ENCODE measurements around the gene GSTM2.

The GSTM2 gene

DNA sequence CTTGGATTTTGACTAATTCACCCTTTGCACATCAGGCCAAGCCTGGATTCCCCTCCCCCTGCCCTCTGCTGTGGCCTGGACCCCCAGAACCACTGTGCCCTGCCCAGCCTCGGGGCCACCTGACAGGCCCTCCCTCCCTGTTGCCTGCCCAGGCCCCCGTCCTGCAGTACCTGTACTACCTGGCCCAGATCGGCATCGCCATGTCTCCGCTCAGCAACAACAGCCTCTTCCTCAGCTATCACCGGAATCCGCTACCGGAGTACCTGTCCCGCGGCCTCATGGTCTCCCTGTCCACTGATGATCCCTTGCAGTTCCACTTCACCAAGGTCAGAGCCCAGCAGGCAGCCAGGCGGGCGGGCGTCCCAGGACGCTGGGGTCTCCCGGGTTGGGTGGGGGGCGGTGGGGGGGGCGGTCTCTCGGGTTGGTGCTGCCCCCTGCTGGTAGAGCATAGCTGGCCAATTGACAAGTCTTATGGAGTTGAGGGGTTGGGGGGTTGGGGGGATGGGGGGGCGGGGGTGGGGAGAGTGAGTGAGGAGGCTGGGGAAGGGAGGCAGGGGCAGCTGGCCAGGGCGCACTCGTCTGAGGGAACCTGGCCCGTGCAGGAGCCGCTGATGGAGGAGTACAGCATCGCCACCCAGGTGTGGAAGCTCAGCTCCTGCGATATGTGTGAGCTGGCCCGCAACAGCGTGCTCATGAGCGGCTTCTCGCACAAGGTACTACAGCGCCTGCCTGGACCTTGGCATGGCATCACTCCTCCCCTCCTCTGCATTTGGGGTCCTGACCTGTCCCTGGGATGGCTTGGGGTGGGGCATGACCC lies 37.6 kb upstream of the GSTM2 start:
- DNase-seq = no peak

DNA sequence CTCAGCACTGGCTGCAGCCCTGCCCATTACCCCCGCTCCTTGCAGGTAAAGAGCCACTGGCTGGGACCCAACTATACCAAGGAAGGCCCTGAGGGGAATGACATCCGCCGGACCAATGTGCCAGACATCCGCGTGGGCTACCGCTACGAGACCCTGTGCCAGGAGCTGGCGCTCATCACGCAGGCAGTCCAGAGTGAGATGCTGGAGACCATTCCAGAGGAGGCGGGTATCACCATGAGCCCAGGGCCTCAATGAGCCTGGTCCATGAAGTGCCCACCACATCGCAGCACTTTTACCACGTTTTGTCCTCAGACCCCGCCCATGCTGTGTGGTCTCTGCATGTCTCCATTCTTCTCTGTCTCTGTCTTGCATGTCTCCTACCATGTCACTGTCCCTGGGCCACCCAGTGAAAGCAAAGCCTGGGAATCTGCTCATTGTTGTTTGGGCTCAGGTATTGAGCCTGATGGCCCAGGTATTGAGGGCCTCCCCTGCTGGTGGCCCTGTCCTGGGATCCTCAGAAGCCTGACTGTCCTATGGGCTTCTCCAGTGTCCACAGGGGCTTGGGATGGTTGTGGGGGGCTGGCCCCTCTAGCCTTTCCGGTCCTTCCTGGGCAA lies 36.9 kb upstream of the GSTM2 start:
- DNase-seq = no peak

DNA sequence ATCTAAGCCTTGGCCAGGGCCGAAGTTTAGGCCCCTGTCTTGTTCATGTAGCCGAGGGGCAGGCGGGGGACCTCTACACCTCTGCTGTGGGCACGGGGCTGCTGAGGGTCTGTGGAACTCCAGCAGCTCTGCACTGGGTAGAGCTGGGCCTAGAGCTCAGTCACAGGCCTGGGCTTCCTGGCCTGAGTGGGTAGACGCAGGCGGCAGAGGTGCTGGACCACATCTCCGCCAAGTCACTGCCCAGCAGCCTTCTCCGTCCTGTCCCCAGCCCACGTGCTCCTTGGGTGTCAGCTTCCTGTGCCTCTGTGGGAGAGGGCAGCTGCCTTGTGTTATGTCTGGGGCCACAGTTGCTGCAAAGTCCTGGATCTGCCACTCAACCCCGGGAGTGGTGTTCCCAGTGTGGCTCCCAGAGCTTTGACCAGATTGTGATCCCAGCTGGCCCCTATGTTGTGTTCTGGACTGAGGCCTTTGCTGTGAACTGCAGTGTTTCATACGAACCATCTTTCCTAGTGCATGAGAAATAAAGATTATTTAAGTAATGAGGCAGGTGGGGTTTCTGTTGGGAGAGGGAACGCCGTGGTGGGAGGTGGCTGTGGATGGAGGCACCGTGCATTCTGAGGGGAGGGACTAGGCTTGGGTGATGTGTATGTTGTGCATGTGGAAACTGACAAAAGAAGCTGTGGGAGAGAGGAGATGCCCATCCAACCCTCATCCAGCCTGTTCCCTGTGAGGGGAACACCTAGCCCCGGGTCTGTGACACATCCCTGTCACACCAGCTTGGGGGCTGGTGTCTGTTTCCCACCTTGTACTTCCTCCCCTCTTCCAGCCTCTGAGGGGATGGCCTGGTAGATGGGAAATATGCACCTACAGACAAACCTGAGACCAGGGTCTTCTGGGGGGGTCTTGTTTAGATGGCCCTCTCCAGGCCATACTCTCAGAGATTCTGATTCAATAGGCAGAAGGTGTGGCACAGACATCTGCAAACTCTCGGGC lies 36.0 kb upstream of the GSTM2 start:
- DNase-seq = no peak

- DNase-seq = no peak
Measured at GRCh38 chr1:109632671-109633346, 35.0 kb upstream of the GSTM2 start.

DNA sequence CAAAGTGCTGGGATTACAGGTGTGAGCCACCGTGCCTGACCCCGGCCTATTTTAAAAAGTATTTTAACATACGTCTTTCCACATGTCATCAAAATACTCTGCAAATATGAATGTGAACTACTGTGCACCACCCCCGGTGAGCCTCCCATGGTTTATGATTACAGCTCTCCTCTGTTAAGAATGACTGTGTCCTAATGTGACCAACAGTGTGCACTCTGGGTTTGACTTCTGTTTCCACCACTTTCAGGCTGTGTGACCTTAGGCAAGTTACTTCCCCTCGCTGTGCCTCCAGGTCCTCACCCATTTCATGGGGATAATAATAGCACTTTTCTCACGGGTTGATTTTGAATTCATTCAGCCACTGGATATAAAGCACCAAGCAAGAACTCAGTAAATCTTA lies 33.6 kb upstream of the GSTM2 start:
- no peak for DNase-seq

GRCh38 chr1:109634771-109635750 lies 32.8 kb upstream of the GSTM2 start:
- DNase-seq = no peak

DNA sequence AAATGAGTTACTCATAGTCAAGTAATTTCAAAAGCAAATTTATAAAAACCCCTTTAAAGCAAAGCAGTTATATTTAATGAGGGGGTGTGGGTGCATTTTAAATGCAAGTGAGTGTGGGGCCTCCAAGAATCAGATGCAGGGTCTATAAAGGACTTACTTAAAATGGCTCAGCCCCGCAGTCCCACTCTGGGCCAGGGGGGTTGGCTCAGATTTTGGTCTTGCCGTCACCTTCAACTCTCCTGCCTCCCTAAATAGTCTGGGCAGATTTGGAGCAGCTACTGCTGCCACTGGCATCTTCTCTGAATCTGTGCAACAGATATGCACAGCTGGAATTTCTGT lies 32.0 kb upstream of the GSTM2 start:
- no peak for DNase-seq

DNA sequence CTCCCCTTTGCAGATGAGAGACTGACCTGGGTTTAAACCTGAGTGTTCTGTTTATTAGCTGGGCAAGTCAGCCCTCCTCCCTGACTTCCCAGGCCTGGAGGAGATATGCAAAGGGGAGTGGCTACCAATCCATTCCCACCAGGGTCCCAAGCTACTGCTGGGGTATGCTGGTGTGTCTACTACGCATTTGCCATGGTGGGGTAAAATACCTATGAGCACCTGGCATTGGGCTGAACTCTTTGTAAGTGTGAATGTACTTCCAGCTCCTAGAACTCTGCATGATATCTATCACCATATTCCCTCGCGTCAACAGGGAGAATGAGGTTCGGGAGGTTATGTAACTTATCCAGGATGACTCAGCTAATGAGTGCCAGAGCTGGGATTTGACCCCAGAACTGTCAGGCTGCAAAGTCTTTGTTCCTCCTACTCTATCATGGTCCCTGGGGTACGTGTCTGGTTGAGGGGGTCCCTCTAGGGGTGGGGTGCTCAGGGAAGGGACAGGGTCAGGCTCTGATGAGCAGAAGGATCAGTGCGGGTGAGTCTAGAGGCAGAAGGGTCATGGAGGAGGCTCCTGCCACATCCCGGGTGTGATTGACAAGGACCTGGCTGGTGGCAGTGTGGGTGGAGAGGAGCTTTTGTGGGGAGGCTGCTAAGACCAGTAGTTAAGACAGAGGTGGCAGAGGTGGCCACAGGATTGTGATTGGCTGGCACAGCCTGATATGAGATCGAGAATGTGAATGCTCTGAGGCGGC lies 31.5 kb upstream of the GSTM2 start:
- no peak for DNase-seq

GRCh38 chr1:109637446-109637845 lies 30.4 kb upstream of the GSTM2 start:
- DNase-seq = no peak

DNA sequence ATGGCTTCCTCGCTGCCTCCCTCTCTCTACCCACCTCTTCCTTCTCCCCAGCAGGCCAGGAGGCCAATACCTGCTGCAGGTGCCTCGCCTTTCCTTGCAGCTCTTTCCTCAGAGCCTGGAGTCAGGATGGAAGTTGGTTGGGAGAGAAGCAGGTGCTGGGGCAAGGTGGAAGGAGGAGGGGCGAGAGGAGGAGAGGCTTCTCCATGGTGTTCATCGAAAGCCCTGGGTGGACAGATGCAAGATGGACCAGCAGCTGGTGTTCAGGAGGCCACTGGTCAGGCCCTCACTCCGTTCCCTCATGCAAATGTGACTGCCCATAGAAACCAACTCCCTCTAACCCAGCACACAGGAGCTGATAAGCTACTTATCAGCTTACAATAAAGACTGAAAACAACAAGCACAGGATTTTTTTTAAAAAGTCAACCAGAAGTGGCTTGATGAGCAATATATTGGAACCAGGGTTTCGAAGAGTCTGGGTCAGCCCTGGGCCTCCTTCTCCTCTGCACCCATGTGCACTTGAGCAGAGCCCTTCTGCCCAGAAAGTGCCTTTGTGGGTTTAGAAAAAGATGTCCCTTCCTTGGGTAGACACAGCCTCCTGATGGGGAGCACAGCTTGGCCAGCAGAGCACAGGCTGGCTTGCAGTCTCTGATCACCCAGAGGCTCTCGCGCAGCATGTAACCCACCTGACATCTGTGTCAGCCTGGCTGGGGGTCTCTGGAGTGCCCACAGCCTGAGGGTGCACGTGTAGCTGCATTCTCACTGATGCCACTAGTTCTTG lies 28.6 kb upstream of the GSTM2 start:
- no peak for DNase-seq

DNA sequence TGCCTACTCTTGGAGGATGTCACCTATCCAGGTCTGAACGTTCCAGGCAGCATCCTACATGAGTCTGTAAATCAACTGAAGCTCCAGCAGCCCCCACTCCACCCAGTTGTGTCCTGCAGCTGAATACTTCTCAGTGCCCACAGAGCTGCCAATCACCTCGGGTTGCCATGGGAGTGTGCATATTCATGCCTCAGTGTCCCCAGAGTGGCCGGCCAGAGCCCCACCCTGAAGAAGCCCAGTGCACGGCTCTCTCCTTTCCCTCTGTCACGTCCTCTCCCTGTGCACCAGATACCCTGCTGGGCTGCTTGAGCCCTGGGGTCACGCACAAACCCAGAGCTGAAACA lies 28.0 kb upstream of the GSTM2 start:
- DNase-seq = no peak

- peak; percentile 54 for DNase-seq
Measured at GRCh38 chr1:109640285-109640865, 27.5 kb upstream of the GSTM2 start.

GRCh38 chr1:109641078-109641740 lies 26.6 kb upstream of the GSTM2 start:
- DNase-seq = no peak

- DNase-seq = no peak
Measured at GRCh38 chr1:109641861-109642260, 26.0 kb upstream of the GSTM2 start.

DNA sequence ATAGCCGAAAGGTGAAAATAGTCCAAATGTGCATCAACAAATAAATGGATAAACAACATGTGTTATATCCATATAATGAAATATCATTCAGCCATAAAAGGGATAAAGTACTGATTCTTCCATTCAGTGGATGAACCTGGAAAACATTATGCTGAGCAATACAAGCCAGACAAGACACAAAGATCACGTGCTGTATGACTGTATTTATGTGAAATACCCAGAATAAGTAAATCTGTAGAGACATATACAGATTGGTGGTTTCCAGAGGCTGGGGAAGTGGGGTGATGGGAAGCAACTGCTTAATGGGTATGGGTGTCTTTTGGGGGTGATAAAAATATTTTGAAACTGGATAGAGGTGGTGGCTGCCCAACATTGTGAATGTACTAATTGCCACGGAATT lies 25.2 kb upstream of the GSTM2 start:
- no peak for DNase-seq

DNA sequence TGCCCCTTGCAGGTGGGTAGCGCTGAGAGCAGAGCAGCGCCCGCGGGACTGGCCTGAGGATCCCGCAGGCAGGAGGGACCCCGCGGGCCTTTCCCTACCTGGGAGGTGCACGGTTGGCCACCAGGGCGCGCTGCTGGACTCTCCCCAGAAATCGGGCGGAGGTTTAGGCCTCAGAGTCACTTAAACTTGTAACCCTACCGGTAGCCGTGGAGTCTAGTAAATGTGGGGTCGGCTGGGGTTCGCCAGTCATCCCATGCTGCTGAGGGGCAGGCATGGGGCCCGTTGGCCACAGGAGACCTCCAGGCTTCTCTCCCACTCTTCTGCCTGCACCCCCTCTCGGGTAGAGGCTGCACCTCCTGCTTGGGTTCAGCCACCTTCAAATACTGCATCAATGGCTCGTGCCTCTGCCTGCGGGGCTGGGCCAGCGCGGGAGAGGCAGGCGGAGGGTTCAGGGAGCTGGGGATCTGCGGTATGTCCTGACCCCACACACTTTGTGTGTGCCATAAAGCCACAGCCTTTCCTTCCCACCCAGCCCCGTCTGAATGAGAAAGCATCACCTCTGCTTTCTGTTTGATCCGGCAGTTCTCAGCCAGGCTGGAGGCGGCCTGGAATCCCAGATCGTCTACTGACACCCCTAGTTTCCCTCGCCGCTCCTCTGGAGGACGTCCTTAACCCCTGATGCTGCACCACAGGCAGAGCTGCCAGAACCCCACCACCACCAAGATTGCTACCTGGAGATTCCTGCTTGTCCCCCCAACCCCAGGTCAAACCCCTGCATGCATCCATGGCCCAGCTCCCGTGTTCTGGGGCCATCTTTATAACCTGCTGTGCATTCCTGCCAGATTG lies 24.2 kb upstream of the GSTM2 start:
- DNase-seq = no peak

GRCh38 chr1:109644670-109645069 lies 23.2 kb upstream of the GSTM2 start:
- no peak for DNase-seq

GRCh38 chr1:109649491-109649914 lies 18.4 kb upstream of the GSTM2 start:
- DNase-seq = no peak
